HepG2 (cell line): ENCODE measurements around the gene SECTM1.

Source experiments
- DMTF1 ChIP-seq: sonication (generic); formaldehyde crosslinking; IDR thresholded peaks from 2 replicates; pipeline ENCODE4 v1.4.0; 2020; ENCODE audit warnings: mild to moderate bottlenecking, missing genetic modification reagents
- EP300 ChIP-seq, 3 experiments: sonication (generic) in 1 of 3; formaldehyde crosslinking in 1 of 3; IDR thresholded peaks; 2 replicates each; pipeline versions ENCODE4 v1.5.1 to v1.6.1; 2011 to 2020; ENCODE audit warnings: low read depth in 2 of 3, low read length in 2 of 3, borderline replicate concordance in 1 of 3, improper control_type of control experiment in 1 of 3, mild to moderate bottlenecking in 1 of 3, missing genetic modification reagents in 1 of 3, moderate library complexity in 1 of 3
- NFYB ChIP-seq: sonication (generic); formaldehyde crosslinking; IDR thresholded peaks from 2 replicates; pipeline ENCODE4 v1.4.0; 2020; ENCODE audit warnings: missing genetic modification reagents
- RBAK ChIP-seq: sonication (generic); formaldehyde crosslinking; IDR thresholded peaks from 2 replicates; pipeline ENCODE4 v1.5.1; 2020; ENCODE audit warnings: mild to moderate bottlenecking, missing genetic modification reagents
- RXRA ChIP-seq: sonication (generic); formaldehyde crosslinking; IDR thresholded peaks from 2 replicates; pipeline ENCODE4 v1.5.1; 2020; ENCODE audit warnings: missing genetic modification reagents
- TCF7 ChIP-seq: sonication (generic); IDR thresholded peaks from 2 replicates; pipeline ENCODE4 v1.6.1; 2016; ENCODE audit warnings: antibody characterized with exemption, low read depth
- ZBTB20 ChIP-seq: sonication (generic); formaldehyde crosslinking; IDR thresholded peaks from 2 replicates; pipeline ENCODE4 v1.8.1; 2023; ENCODE audit warnings: missing genetic modification reagents, low read depth, mild to moderate bottlenecking, borderline replicate concordance
- ZFP41 ChIP-seq: sonication (generic); formaldehyde crosslinking; IDR thresholded peaks from 2 replicates; pipeline ENCODE4 v1.4.0; 2020; ENCODE audit warnings: mild to moderate bottlenecking, missing genetic modification reagents, borderline replicate concordance
- TF ChIP-seq, protein P1 (sequence below): sonication (generic); formaldehyde crosslinking; IDR thresholded peaks from 2 replicates; pipeline ENCODE4 v1.9.0; 2021; ENCODE audit warnings: missing genetic modification reagents, borderline replicate concordance
- TF ChIP-seq, protein P2 (sequence below): sonication (generic); formaldehyde crosslinking; conservative IDR thresholded peaks from 2 replicates; pipeline ENCODE4 v1.8.0; 2022; ENCODE audit warnings: missing genetic modification reagents

- TF ChIP-seq RXRA (no peak), NFYB (CRISPR knock-in tag) (no peak), TCF7 (no peak), RBAK (CRISPR knock-in tag) (no peak), DMTF1 (CRISPR knock-in tag) (no peak), ZBTB20 (CRISPR knock-in tag) (no peak), ZFP41 (CRISPR knock-in tag) (no peak), EP300 (IDR thresholded peaks at IDR 0.05; ENCODE audit: low read depth in 2 of 2, low read length in 2 of 2) (no peak), EP300 (CRISPR knock-in tag; IDR thresholded peaks at IDR 0.05; ENCODE audit: borderline replicate concordance) (no peak)
- TF ChIP-seq, protein P1, sequence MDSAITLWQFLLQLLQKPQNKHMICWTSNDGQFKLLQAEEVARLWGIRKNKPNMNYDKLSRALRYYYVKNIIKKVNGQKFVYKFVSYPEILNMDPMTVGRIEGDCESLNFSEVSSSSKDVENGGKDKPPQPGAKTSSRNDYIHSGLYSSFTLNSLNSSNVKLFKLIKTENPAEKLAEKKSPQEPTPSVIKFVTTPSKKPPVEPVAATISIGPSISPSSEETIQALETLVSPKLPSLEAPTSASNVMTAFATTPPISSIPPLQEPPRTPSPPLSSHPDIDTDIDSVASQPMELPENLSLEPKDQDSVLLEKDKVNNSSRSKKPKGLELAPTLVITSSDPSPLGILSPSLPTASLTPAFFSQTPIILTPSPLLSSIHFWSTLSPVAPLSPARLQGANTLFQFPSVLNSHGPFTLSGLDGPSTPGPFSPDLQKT, result no peak
- TF ChIP-seq, protein P2, sequence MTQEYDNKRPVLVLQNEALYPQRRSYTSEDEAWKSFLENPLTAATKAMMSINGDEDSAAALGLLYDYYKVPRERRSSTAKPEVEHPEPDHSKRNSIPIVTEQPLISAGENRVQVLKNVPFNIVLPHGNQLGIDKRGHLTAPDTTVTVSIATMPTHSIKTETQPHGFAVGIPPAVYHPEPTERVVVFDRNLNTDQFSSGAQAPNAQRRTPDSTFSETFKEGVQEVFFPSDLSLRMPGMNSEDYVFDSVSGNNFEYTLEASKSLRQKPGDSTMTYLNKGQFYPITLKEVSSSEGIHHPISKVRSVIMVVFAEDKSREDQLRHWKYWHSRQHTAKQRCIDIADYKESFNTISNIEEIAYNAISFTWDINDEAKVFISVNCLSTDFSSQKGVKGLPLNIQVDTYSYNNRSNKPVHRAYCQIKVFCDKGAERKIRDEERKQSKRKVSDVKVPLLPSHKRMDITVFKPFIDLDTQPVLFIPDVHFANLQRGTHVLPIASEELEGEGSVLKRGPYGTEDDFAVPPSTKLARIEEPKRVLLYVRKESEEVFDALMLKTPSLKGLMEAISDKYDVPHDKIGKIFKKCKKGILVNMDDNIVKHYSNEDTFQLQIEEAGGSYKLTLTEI (CRISPR knock-in tag), result no peak
These were observed 11.6 kb downstream of the SECTM1 start for GRCh38 chr17:82321947-82322466.
